WTC11 (cell line): Measurements from ENCODE around the gene SPATA31D4.

ENCODE experiments used
- JUN ChIP-seq: sonication (generic); formaldehyde crosslinking; IDR thresholded peaks from 2 replicates; pipeline ENCODE4 v1.8.0; 2023; ENCODE audit warnings: mild to moderate bottlenecking, missing genetic modification reagents
- MXD4 ChIP-seq: fragments of 250-450 bp; sonication (Bioruptor Pico); IDR thresholded peaks from 2 replicates; pipeline ENCODE4 v1.8.0; 2021; ENCODE audit warnings: mild to moderate bottlenecking, moderate library complexity, borderline replicate concordance
- NFYB ChIP-seq: sonication (generic); formaldehyde crosslinking; conservative IDR thresholded peaks from 2 replicates; pipeline ENCODE4 v1.8.0; 2022; ENCODE audit warnings: low read depth, missing genetic modification reagents
- NR3C1 ChIP-seq: sonication (generic); formaldehyde crosslinking; conservative IDR thresholded peaks from 2 replicates; pipeline ENCODE4 v1.8.1; 2023; ENCODE audit warnings: low read depth, mild to moderate bottlenecking, missing genetic modification reagents
- TF ChIP-seq, protein P1 (sequence below): fragments of 250-450 bp; sonication (Bioruptor Pico); IDR thresholded peaks from 2 replicates; pipeline ENCODE4 v1.9.0; 2021; ENCODE audit warnings: mild to moderate bottlenecking
- TF ChIP-seq, protein P2 (sequence below): sonication (generic); formaldehyde crosslinking; IDR thresholded peaks from 2 replicates; pipeline ENCODE4 v1.8.1; 2022; ENCODE audit warnings: mild to moderate bottlenecking, moderate library complexity, missing genetic modification reagents
- TF ChIP-seq, protein P3 (sequence below): sonication (generic); formaldehyde crosslinking; IDR thresholded peaks from 2 replicates; pipeline ENCODE4 v1.8.1; 2023; ENCODE audit warnings: mild to moderate bottlenecking, missing genetic modification reagents, moderate library complexity

DNA sequence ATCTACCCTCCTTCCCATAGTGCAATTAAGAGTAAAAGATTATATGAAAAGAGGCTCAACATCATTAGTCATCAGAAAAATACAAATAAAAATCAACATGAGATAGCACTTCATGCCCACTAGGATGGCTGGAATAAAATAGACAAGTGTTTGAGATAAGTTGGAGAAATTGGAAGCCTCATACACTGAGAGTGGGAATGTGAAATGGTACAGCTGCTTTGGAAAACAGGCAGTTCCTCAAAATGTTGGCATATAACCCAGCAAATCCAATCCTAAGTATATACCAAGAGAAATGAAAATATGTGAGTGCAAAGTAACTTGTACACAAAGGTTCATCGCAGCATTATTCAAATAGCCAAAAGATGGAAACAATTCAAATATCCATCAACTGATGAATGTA lies 24.9 kb downstream of the SPATA31D4 start:
- TF ChIP-seq NFYB (CRISPR knock-in tag): no peak
- TF ChIP-seq, protein P1, sequence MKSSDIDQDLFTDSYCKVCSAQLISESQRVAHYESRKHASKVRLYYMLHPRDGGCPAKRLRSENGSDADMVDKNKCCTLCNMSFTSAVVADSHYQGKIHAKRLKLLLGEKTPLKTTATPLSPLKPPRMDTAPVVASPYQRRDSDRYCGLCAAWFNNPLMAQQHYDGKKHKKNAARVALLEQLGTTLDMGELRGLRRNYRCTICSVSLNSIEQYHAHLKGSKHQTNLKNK (CRISPR knock-in tag): no peak
- no peak for TF ChIP-seq MXD4
- TF ChIP-seq, protein P2, sequence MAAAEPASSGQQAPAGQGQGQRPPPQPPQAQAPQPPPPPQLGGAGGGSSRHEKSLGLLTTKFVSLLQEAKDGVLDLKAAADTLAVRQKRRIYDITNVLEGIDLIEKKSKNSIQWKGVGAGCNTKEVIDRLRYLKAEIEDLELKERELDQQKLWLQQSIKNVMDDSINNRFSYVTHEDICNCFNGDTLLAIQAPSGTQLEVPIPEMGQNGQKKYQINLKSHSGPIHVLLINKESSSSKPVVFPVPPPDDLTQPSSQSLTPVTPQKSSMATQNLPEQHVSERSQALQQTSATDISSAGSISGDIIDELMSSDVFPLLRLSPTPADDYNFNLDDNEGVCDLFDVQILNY (CRISPR knock-in tag): no peak
- TF ChIP-seq, protein P3, sequence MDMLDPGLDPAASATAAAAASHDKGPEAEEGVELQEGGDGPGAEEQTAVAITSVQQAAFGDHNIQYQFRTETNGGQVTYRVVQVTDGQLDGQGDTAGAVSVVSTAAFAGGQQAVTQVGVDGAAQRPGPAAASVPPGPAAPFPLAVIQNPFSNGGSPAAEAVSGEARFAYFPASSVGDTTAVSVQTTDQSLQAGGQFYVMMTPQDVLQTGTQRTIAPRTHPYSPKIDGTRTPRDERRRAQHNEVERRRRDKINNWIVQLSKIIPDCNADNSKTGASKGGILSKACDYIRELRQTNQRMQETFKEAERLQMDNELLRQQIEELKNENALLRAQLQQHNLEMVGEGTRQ (CRISPR knock-in tag): no peak
- TF ChIP-seq NR3C1: no peak
- TF ChIP-seq JUN (CRISPR knock-in tag): no peak
